Anterior cingulate cortex (tissue), 58 donors: Measurements from ENCODE around the gene BCR.
"Not testable (repeated sequence)": the region's sequence is repeated elsewhere in the genome, so short reads cannot be mapped to it uniquely, and the experiment has no call there.

Source experiments
- DNase-seq, 58 donors: peaks; one replicate each; lab custom pipeline; 2025; lab: John Stamatoyannopoulos, UW

BCR gene

GRCh38 chr22:23180301-23180892 lies at the start of gene BCR:
BCR (plus strand) TSS chr22:23180509; CDS start chr22:23180961, 452 bp downstream.
- peak in 52 of 58 donors; percentile 27 to 81 (median 56) for DNase-seq

GRCh38 chr22:23130697-23131096 lies 49.6 kb upstream of the BCR start:
- no peak for DNase-seq

GRCh38 chr22:23131931-23132330 lies 48.4 kb upstream of the BCR start:
- no peak for DNase-seq

- DNase-seq = no peak
Observed at GRCh38 chr22:23132376-23133091, 47.8 kb upstream of the BCR start.

- DNase-seq = no peak
Observed at GRCh38 chr22:23133922-23134321, 46.4 kb upstream of the BCR start.

GRCh38 chr22:23136991-23137390 lies 43.3 kb upstream of the BCR start:
- not testable (repeated sequence) for DNase-seq

GRCh38 chr22:23137468-23137867 lies 42.8 kb upstream of the BCR start:
- no peak for DNase-seq

GRCh38 chr22:23137905-23138561 lies 42.3 kb upstream of the BCR start:
- peak in 3 of 58 donors; percentile 17 to 29 (median 19) for DNase-seq

GRCh38 chr22:23138584-23139435 lies 41.5 kb upstream of the BCR start:
- DNase-seq = no peak

- no peak for DNase-seq
Observed at GRCh38 chr22:23140385-23140784, 39.9 kb upstream of the BCR start.

GRCh38 chr22:23142546-23143105 lies 37.7 kb upstream of the BCR start:
- no peak for DNase-seq

- no peak for DNase-seq
Observed at GRCh38 chr22:23143119-23143518, 37.2 kb upstream of the BCR start.

GRCh38 chr22:23144432-23144831 lies 35.9 kb upstream of the BCR start:
- no peak for DNase-seq

- peak; percentile 55 to 100 (median 94) for DNase-seq
Observed at GRCh38 chr22:23144932-23145877, 35.1 kb upstream of the BCR start, which contains the start of gene RAB36. RAB36 (plus strand) TSS chr22:23145477; CDS start chr22:23146617, 1,140 bp downstream.

- no peak for DNase-seq
Observed at GRCh38 chr22:23145878-23146470, 34.3 kb upstream of the BCR start.

GRCh38 chr22:23146478-23147205 lies 33.7 kb upstream of the BCR start:
- no peak for DNase-seq

GRCh38 chr22:23147617-23148387 lies 32.5 kb upstream of the BCR start:
- no peak for DNase-seq
